ENCODE measurements around the gene BEST4. TPM values are rescaled to one million over a fixed set of nuclear protein-coding genes. Genes with fewer than 3 reads are reported as not detected.

BEST4 gene
- polyA plus RNA-seq, 1 donor (not counting 4 experiments of a cell fraction or from before 2014, with no cell fraction given) = 0.14 TPM

- Histone ChIP-seq H3K27ac (ENCODE audit: control insufficient read depth, insufficient read depth, low read length) (no peak overlapping the region), H3K4me2 (ENCODE audit: control insufficient read depth, extremely low read depth, insufficient read depth, low read depth, low read length) (peak overlapping the region; percentile 56), H3K27me3 (ENCODE audit: control insufficient read depth, extremely low read depth, insufficient read depth, low read length) (no peaks in the 10 kb centered on the region), H3K9me1 (ENCODE audit: control insufficient read depth, extremely low read depth, insufficient read depth, low read length) (peaks cover 2% of the 10 kb centered on the region), H3K36me3 (ENCODE audit: control insufficient read depth in 2 of 2, extremely low read depth in 1 of 2, insufficient read depth in 2 of 2, low read length in 2 of 2) (peaks cover 8 to 17% of the 10 kb centered on the region in 2 experiments), H4K20me1 (ENCODE audit: control insufficient read depth, extremely low read depth, insufficient read depth, low read length) (peaks cover under 1% of the 10 kb centered on the region), H3K9me3 (ENCODE audit: control insufficient read depth, low read depth, low read length) (no peaks in the 10 kb centered on the region), H3K4me1 (ENCODE audit: control insufficient read depth, extremely low read depth, insufficient read depth, low read length) (peaks cover 13% of the 10 kb centered on the region), H2AFZ (ENCODE audit: control insufficient read depth, low read length) (peak overlapping the region; percentile 29), H3K4me3 (ENCODE audit: control insufficient read depth in 2 of 3, extremely low read depth in 1 of 3, insufficient read depth in 2 of 3, low read depth in 1 of 3, low read length in 3 of 3) (peak overlapping the region in 1 of 3 experiments; percentile 34), H3K9ac (ENCODE audit: control insufficient read depth, extremely low read depth, insufficient read depth, low read length) (peak overlapping the region; percentile 3), H3K79me2 (ENCODE audit: control insufficient read depth, insufficient read depth, low read length) (peaks cover under 1% of the 10 kb centered on the region)
- no peak for DNase-seq (ENCODE audit: low read depth, low spot score)
- no peak for FAIRE-seq
- TF ChIP-seq EZH2 (IDR thresholded peaks at IDR 0.05; ENCODE audit: low read length) = no peak
- dilution Hi-C loops (cut with MboI; ENCODE audit: extremely low pct_ligation_motif_present, low sequenced_read_pairs) = no loop called here
Observed at GRCh38 chr1:44783697-44784093, 4.3 kb downstream of the BEST4 start.

GRCh38 chr1:44780583-44781121, 7.3 kb downstream of the BEST4 start:
- peaks cover 26% of the 10 kb centered on the region for H3K4me1 ChIP-seq (ENCODE audit: control insufficient read depth, extremely low read depth, insufficient read depth, low read length)
- peaks cover 19% of the 10 kb centered on the region for H4K20me1 ChIP-seq (ENCODE audit: control insufficient read depth, extremely low read depth, insufficient read depth, low read length)

More at GRCh38 chr1:44780583-44781121, 7.3 kb downstream of the BEST4 start:
- H3K27ac ChIP-seq (ENCODE audit: control insufficient read depth, insufficient read depth, low read length) = no peak overlapping the region
- H3K9ac ChIP-seq (ENCODE audit: control insufficient read depth, extremely low read depth, insufficient read depth, low read length) = no peak overlapping the region
- peaks cover 2% of the 10 kb centered on the region for H3K9me1 ChIP-seq (ENCODE audit: control insufficient read depth, extremely low read depth, insufficient read depth, low read length)
- peaks cover 30% of the 10 kb centered on the region for H3K79me2 ChIP-seq (ENCODE audit: control insufficient read depth, insufficient read depth, low read length)
- dilution Hi-C loops (cut with MboI; ENCODE audit: extremely low pct_ligation_motif_present, low sequenced_read_pairs) = no loop called here
- H3K27me3 ChIP-seq (ENCODE audit: control insufficient read depth, extremely low read depth, insufficient read depth, low read length) = no peaks in the 10 kb centered on the region
- no peaks in the 10 kb centered on the region for H3K9me3 ChIP-seq (ENCODE audit: control insufficient read depth, low read depth, low read length)
- H3K36me3 ChIP-seq (ENCODE audit: control insufficient read depth in 2 of 2, extremely low read depth in 1 of 2, insufficient read depth in 2 of 2, low read length in 2 of 2) = peaks cover 26 to 47% of the 10 kb centered on the region in 2 experiments
- no peak overlapping the region for H3K4me3 ChIP-seq (ENCODE audit: control insufficient read depth in 2 of 3, extremely low read depth in 1 of 3, insufficient read depth in 2 of 3, low read depth in 1 of 3, low read length in 3 of 3)
- no peak overlapping the region for H3K4me2 ChIP-seq (ENCODE audit: control insufficient read depth, extremely low read depth, insufficient read depth, low read depth, low read length)
- FAIRE-seq (no peak), DNase-seq (ENCODE audit: low read depth, low spot score) (no peak)
- no peak for TF ChIP-seq EZH2 (IDR thresholded peaks at IDR 0.05; ENCODE audit: low read length)
- no peak for TF ChIP-seq CTCF (optimal IDR thresholded peaks at IDR 0.05 in 1 of 3, IDR thresholded peaks at IDR 0.05 in 1 of 3, conservative IDR thresholded peaks at IDR 0.05 in 1 of 3; ENCODE audit: extremely low read depth in 1 of 3, insufficient read depth in 2 of 3, low read length in 3 of 3)
- H2AFZ ChIP-seq (ENCODE audit: control insufficient read depth, low read length) = no peak overlapping the region

Measured in keratinocyte (primary cell).